Measurements from ENCODE around the gene ESF1. TPM values are rescaled to one million over a fixed set of nuclear protein-coding genes. Genes with fewer than 3 reads are reported as not detected.

Gene ESF1
- total RNA-seq, 3 donors from 2014 or later, result 33.0 to 35.0 (median 33.2) TPM

DNA sequence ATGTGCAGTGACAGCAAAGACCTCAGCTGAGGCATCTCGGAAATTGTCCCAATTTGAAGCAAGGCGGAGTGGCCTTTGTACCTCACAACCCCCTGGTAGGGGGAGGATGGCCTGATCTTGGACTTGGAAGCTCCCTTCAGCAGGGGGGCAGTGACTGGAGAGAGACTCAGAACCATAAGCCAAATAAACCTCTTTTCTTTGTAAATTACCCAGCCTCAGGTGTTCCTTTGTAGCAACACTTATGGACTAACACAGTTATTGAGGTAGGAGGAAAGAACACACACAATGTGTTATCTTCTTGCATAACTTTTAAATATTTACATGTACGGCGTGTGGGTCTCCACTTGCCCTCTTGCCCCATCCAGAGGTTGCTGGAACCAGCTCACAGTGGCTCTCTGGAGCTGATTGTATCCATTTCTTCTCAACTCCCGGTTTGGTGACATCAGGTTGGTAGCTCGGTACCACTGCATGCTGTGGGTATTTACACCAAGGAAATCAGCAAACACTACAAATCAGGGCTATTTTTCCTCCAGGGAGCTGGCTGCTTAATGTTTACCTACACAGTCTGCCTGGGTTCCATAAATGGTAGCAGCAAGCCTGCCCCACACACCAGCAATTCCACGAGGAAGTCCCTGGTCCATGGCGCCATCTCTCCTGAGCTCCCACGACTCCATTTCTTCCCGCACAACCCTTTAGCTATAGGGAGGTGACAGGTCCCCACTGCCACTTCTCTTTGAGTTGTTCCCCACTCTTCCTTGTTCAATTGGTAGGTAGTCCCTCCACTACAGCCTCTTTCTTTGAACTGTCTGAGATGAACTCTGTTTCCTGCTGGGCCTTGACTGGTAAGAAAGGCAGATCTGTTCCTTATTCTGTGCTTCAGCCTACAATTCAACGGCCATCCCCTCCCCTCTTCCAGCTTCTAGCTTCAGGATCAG lies 91.7 kb downstream of the ESF1 start:
- Mint-ChIP-seq H3K36me3 (ENCODE audit: insufficient read depth) (no peaks in the 10 kb centered on the region), H3K27me3 (ENCODE audit: low read depth) (peaks cover 9% of the 10 kb centered on the region), H3K9me3 (no peaks in the 10 kb centered on the region), H3K4me1 (ENCODE audit: low read depth) (no peaks in the 10 kb centered on the region), H3K4me3 (no peak overlapping the region)
- no peak for ATAC-seq
- DNase-seq, result no peak

DNA sequence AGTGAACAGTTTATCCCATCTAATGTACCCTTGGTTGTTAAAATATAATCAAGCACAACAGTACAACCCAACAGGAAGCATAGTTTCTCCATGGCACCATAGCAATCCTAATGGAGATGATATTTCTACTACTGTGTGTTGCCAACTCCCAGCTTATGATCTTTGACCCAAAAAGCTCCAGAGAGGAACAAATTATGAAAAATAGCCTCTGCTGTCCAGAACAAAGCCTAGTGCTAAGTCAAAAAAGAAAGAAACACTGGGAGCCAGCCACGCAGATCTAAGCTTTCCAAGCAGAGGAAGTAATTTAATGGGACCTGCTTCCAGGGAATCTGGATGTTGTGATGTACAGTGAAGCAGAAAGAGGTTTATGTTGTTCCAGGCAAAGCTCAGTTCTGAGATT lies 93.8 kb downstream of the ESF1 start:
- Mint-ChIP-seq H3K4me3 (no peak overlapping the region), H3K9me3 (no peaks in the 10 kb centered on the region), H3K4me1 (ENCODE audit: low read depth) (no peaks in the 10 kb centered on the region), H3K36me3 (ENCODE audit: insufficient read depth) (no peaks in the 10 kb centered on the region), H3K27me3 (ENCODE audit: low read depth) (peaks cover 13% of the 10 kb centered on the region)
- DNase-seq (no peak), ATAC-seq (no peak)

DNA sequence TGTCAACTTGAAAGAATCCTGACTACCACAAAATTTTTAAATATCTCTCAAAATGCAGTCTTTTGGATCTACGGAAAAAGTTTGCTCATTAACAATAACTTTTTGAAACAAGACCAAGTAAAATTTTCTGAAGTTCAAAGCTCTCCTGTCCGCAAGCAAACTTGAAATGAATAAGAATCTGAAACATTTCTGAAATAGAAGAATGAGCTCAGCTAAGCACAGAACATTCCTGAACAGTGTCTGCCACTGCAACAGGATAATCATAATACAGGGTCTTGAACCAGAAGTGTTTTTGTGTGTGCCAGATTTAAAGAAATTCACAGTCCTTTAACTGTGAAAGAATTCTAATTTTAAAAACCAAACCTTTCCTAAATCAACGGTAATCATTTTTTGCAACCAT lies 96.9 kb downstream of the ESF1 start:
- ATAC-seq (no peak), DNase-seq (no peak)
- H3K9me3 Mint-ChIP-seq, result no peaks in the 10 kb centered on the region
- peaks cover 23% of the 10 kb centered on the region for H3K27me3 Mint-ChIP-seq (ENCODE audit: low read depth)
- H3K4me3 Mint-ChIP-seq, result no peak overlapping the region
- H3K4me1 Mint-ChIP-seq (ENCODE audit: low read depth), result no peaks in the 10 kb centered on the region
- H3K36me3 Mint-ChIP-seq (ENCODE audit: insufficient read depth), result no peaks in the 10 kb centered on the region

DNA sequence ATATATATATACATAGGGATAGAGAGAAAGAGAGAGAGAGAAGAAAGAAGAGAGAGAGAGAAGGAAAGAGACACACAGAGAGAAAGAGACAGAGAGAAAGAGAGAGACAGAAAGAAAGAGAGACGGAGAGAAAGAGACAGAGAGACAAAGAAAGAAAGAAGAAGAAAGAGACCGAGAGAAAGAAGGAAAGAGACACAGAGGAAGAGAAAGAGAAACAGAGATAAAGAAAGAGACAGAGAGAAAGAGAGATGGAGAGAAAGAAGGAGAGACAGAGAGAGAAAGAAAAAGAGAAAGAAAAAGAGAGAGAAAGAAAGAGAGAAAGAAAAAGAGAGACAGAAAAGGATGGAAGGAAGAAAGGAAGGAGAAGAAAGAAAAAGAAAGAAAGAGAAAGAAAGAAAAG lies 99.1 kb downstream of the ESF1 start:
- no peaks in the 10 kb centered on the region for H3K4me1 Mint-ChIP-seq (ENCODE audit: low read depth)
- no peak overlapping the region for H3K4me3 Mint-ChIP-seq
- ATAC-seq (no peak), DNase-seq (no peak)
- no peaks in the 10 kb centered on the region for H3K36me3 Mint-ChIP-seq (ENCODE audit: insufficient read depth)
- peaks cover 21% of the 10 kb centered on the region for H3K27me3 Mint-ChIP-seq (ENCODE audit: low read depth)
- H3K9me3 Mint-ChIP-seq, result no peaks in the 10 kb centered on the region

DNA sequence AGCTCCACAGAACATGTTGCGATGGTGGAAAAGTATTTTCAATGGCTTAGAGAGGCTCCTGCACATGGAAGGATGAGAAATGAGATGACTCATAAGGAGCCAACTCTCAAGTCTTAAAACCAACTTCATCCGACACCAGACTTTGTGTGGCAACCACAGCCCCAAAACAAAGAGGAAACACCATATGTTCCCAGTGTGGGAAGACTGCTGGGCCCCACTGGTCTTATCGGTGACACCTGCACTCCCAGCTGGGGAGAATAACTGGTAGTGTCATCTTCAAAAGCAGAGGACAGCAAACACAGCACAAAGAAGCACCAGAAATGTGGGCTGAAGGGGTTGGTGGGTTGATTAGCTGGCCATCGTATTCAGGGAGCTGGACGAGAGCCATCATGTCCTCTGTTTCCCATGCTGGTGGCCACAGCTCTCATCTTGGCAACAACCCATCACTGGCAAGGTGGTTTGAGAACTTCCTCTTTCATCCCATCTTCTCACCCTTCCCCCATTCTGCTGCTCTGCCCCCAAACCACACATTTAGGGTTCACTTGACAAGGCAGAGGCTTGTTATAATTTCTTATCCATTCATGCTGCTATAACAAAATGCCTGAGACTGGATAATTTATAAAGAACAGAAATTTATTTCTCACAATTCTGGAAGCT lies 100.0 kb downstream of the ESF1 start:
- no peak overlapping the region for H3K4me3 Mint-ChIP-seq
- DNase-seq (no peak), ATAC-seq (no peak)
- H3K4me1 Mint-ChIP-seq (ENCODE audit: low read depth), result no peaks in the 10 kb centered on the region
- H3K36me3 Mint-ChIP-seq (ENCODE audit: insufficient read depth), result no peaks in the 10 kb centered on the region
- H3K27me3 Mint-ChIP-seq (ENCODE audit: low read depth), result peaks cover 21% of the 10 kb centered on the region
- no peaks in the 10 kb centered on the region for H3K9me3 Mint-ChIP-seq

DNA sequence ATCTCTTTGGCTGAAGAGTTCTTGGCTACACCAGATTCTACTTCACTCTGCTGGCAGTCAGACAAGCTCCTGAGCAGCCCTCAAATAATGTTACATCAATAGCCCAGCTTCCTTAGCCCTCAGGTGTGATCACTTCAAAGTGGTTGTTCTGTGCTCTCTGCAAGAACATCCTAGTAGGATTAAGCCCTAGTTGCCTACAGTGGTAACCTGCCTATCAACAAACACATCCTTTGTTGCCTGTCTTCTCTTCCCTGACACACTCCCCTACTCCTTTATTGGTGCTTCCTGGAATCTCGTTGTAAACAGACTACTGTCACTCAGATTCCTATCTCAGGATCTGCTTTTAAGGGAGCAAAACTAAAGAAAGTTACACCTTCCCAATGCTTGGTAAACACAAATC lies 100.9 kb downstream of the ESF1 start:
- no peaks in the 10 kb centered on the region for H3K4me1 Mint-ChIP-seq (ENCODE audit: low read depth)
- H3K9me3 Mint-ChIP-seq, result no peaks in the 10 kb centered on the region
- ATAC-seq (no peak), DNase-seq (no peak)
- H3K36me3 Mint-ChIP-seq (ENCODE audit: insufficient read depth), result no peaks in the 10 kb centered on the region
- H3K4me3 Mint-ChIP-seq, result no peak overlapping the region
- peaks cover 21% of the 10 kb centered on the region for H3K27me3 Mint-ChIP-seq (ENCODE audit: low read depth)

DNA sequence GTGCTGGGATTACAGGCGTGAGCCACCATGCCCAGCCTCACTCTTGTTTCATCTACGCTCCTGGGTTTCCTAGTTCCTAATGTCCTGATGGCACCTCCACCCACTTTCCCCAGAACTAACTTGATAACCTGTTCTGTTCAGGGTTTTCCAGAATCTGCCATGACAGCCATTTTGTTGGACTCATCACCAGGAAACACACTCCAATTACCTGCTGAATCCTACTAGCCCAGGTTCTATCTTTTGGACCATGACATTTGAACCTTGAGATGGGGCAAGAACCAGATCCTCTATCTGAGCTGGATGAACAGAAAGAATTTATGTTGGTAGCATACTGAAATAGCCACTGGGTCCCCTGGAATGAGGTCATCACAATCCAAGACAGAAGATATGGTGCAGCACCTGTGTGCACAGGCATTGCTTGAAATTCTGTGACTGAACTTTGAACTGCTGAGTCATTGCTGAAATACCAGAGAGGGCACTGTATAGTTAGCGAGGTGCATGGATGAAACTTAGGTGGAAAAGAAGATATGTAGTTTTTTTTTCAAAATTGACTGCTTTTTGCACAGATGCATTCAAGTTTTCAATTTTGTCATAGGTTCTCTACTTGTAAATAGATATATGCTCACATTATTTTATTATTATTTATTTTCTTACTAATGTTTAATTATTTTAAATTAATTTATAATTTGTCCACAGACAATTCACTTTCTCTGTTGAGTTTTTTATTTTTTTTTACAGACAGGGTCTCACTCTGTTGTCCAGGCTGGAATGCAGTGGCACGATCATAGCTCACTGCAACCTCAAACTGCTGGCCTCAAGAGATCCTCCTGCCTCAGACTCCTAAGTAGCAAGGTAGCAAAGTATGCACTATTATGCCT lies 103.2 kb downstream of the ESF1 start:
- no peaks in the 10 kb centered on the region for H3K36me3 Mint-ChIP-seq (ENCODE audit: insufficient read depth)
- H3K4me3 Mint-ChIP-seq, result no peak overlapping the region
- ATAC-seq (no peak), DNase-seq (no peak)
- H3K27me3 Mint-ChIP-seq (ENCODE audit: low read depth), result peaks cover 17% of the 10 kb centered on the region
- no peaks in the 10 kb centered on the region for H3K4me1 Mint-ChIP-seq (ENCODE audit: low read depth)
- no peaks in the 10 kb centered on the region for H3K9me3 Mint-ChIP-seq

DNA sequence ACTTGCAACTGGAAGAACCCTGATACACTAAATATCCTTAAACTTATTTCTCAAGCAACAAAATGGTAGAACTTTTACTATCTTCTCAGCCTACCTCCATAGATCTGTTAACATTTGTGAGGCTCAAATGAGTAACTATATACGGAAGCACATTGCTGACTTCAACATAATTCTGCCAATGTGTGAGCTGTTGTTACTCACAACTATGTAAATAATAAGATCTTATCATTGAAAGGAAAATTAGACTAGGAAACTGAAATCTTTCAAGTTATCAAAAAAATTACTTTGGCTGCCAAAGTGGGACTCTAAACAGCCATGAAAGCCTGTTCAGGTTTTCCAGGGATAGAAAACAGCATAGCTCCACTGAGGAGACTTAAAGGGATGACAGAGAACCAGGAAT lies 105.8 kb downstream of the ESF1 start:
- Mint-ChIP-seq H3K4me1 (ENCODE audit: low read depth) (no peaks in the 10 kb centered on the region), H3K9me3 (no peaks in the 10 kb centered on the region), H3K4me3 (no peak overlapping the region), H3K27me3 (ENCODE audit: low read depth) (peaks cover 12% of the 10 kb centered on the region), H3K36me3 (ENCODE audit: insufficient read depth) (no peaks in the 10 kb centered on the region)
- DNase-seq, result no peak
- ATAC-seq, result no peak

DNA sequence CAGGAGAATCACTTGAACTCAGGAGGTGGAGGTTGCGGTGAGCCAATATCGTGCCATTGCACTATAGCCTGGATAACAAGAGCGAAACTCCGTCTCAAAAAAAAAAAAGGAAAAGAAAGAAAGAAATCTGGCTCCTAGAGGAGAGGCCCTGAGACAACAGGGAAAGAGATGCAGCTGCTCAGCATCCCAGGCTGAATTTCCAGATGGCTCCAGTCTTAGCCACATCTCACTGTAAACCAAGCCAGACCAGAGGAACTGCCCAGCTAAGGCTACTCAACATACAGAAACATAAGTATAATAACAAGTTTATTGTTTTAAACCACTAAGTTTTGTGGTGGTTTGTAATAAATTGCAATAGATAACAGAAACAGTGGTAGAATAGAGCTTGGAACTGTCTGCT lies 107.5 kb downstream of the ESF1 start:
- Mint-ChIP-seq H3K4me3 (no peak overlapping the region), H3K9me3 (no peaks in the 10 kb centered on the region), H3K36me3 (ENCODE audit: insufficient read depth) (no peaks in the 10 kb centered on the region), H3K4me1 (ENCODE audit: low read depth) (no peaks in the 10 kb centered on the region), H3K27me3 (ENCODE audit: low read depth) (peaks cover 7% of the 10 kb centered on the region)
- ATAC-seq, result no peak
- no peak for DNase-seq

DNA sequence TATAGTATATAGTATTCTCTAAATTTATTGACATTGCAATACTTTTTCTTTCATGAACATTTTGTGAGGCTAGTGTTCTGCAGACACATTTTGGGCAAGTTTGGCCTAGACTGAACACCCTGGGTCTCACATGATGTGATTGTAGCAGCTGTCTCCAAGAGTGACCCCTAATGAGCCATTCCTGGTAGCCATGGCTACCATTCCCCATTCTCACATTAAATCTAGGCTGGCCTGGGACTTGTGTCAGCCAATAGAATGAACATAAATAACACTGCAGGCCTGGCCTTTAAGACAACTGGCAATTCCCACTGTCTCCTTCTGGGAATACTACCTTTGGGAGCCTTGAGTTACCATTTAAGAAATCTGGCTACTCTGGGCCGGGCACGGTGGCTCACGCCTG lies 108.0 kb downstream of the ESF1 start:
- no peaks in the 10 kb centered on the region for H3K9me3 Mint-ChIP-seq
- H3K27me3 Mint-ChIP-seq (ENCODE audit: low read depth), result peaks cover 12% of the 10 kb centered on the region
- no peak for ATAC-seq
- no peaks in the 10 kb centered on the region for H3K36me3 Mint-ChIP-seq (ENCODE audit: insufficient read depth)
- DNase-seq, result no peak
- no peak overlapping the region for H3K4me3 Mint-ChIP-seq
- H3K4me1 Mint-ChIP-seq (ENCODE audit: low read depth), result no peaks in the 10 kb centered on the region

DNA sequence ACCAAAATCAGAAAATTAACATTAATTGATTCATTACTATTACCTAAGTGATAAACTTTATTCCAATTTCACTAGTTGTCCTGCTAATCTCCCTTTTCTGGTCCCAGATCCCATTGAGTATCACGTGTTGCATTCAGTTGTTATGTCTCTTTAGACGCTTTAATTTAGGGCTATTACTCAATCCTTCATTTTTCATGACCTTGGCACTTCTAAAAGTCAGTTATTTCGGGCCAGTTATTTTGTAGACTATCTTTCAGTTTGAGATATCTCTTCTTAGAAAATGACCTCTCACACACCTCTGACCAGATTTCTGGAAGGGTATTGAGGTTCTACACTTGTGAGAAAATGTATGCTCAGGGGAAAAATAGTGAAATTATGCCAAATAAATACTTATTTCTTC lies 112.0 kb downstream of the ESF1 start:
- ATAC-seq, result no peak
- peaks cover 25% of the 10 kb centered on the region for H3K27me3 Mint-ChIP-seq (ENCODE audit: low read depth)
- DNase-seq, result no peak

DNA sequence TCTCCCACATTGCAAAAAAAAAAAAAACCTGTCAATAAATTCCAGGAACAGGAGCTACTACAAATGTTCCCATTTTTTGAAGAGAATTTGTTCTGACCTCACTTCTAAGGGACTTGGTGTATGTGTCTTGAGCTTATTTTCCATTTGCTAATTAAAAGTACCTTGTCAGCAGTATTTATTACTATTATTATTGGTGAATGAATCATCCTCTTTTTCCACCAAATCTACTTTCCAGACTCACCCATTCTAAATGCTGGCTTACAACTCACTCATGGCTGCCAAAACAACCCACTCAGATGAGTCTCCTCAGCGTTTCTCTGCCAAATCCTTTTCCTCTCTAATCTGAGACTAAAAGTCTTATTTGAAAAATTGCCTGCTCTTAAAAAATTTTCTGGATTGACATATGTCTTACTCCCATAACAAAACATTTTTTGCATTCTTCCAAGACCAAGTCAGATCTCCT lies 112.8 kb downstream of the ESF1 start:
- H3K9me3 Mint-ChIP-seq, result no peaks in the 10 kb centered on the region
- no peaks in the 10 kb centered on the region for H3K36me3 Mint-ChIP-seq (ENCODE audit: insufficient read depth)
- no peak overlapping the region for H3K4me3 Mint-ChIP-seq
- ATAC-seq (no peak), DNase-seq (no peak)
- H3K4me1 Mint-ChIP-seq (ENCODE audit: low read depth), result no peaks in the 10 kb centered on the region
- H3K27me3 Mint-ChIP-seq (ENCODE audit: low read depth), result peaks cover 25% of the 10 kb centered on the region

More for the DNA sequence above, 112.0 kb downstream of the ESF1 start:
- Mint-ChIP-seq H3K36me3 (ENCODE audit: insufficient read depth) (no peaks in the 10 kb centered on the region), H3K4me3 (no peak overlapping the region), H3K4me1 (ENCODE audit: low read depth) (no peaks in the 10 kb centered on the region), H3K9me3 (no peaks in the 10 kb centered on the region)

DNA sequence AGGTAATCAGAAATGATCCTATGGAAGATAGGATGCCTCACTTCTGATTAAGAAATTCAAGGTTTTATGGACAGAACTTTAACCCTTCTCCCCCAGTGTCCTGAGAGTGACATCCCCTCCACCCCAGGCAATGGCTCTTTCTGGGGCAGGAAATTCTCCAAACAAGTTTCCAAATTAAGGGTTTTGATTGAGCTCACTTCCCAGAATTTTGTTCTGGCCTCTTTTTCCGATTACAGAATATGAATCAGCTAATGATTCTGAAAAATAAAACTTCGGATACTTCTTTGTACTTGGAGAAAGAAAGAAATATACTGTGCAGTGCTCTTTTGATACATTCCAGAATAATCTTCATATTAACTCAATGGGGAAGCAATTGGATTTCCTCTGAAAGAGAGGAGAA lies 113.2 kb downstream of the ESF1 start:
- Mint-ChIP-seq H3K4me3 (no peak overlapping the region), H3K9me3 (no peaks in the 10 kb centered on the region), H3K4me1 (ENCODE audit: low read depth) (no peaks in the 10 kb centered on the region), H3K27me3 (ENCODE audit: low read depth) (peaks cover 25% of the 10 kb centered on the region), H3K36me3 (ENCODE audit: insufficient read depth) (no peaks in the 10 kb centered on the region)
- DNase-seq (no peak), ATAC-seq (no peak)

DNA sequence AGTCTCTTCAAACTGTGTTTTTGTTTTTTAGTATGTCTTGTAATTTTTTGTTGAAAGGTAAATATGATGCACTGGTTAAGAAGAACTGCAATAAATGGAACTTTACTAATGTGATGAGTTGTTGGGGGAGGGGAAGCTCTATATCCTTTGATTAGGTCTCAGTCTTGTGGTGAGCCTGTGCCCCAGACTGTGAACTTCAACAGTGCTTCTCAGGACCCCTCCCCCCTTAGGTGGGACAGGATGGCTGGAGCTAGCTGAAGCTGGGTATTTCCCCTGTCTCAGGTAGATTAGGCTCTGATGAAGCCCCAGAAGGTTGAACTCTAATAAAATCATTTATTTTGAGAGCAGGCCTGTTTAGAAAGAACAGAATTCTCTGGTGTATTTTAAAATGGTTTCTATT lies 114.6 kb downstream of the ESF1 start:
- Mint-ChIP-seq H3K36me3 (ENCODE audit: insufficient read depth) (no peaks in the 10 kb centered on the region), H3K4me1 (ENCODE audit: low read depth) (no peaks in the 10 kb centered on the region), H3K27me3 (ENCODE audit: low read depth) (peaks cover 25% of the 10 kb centered on the region), H3K9me3 (no peaks in the 10 kb centered on the region), H3K4me3 (no peak overlapping the region)
- ATAC-seq (no peak), DNase-seq (no peak)

Data from activated T-cell treated with anti-CD3 and anti-CD28 coated beads, Interleukin-2, amount 50 U/mL, for 4 hours (primary cell).